ENCODE data around the gene YTHDF1. TPM values are rescaled to one million over a fixed set of nuclear protein-coding genes. Genes with fewer than 3 reads are reported as not detected.

Gene YTHDF1
- total RNA-seq, 1 donor from 2014 or later, result 20.4 TPM

GRCh38 chr20:63218701-63219446 lies 2.9 kb upstream of the YTHDF1 start:
- TF ChIP-seq CTCF (conservative IDR thresholded peaks at IDR 0.05; ENCODE audit: low read depth, low read length), result no peak
- no peak overlapping the region for H3K4me3 ChIP-seq (ENCODE audit: low read depth, low read length)
- no peak for DNase-seq (ENCODE audit: low read depth)

DNA sequence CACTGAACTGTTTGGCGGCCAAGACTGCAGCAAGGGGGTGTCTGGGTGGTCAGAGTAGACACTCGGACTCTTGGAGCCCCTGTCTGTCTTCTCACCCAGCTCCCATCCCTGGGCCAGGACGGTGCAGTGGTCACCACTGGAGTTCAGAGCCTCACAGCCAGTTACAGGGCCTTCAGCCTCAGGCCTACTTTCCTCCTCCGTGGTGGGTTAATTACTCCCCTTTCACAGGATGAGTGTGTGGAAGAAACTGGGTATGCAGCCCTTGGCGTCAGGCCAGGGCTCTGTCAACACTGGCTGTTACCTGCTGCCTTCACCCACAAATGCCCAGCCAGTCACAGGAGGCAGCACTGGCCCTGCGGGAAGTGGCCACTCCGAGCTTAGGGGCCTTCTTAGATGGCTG lies 1.8 kb upstream of the YTHDF1 start:
- no peak for TF ChIP-seq CTCF (conservative IDR thresholded peaks at IDR 0.05; ENCODE audit: low read depth, low read length)
- no peak for DNase-seq (ENCODE audit: low read depth)
- H3K4me3 ChIP-seq (ENCODE audit: low read depth, low read length), result no peak overlapping the region

DNA sequence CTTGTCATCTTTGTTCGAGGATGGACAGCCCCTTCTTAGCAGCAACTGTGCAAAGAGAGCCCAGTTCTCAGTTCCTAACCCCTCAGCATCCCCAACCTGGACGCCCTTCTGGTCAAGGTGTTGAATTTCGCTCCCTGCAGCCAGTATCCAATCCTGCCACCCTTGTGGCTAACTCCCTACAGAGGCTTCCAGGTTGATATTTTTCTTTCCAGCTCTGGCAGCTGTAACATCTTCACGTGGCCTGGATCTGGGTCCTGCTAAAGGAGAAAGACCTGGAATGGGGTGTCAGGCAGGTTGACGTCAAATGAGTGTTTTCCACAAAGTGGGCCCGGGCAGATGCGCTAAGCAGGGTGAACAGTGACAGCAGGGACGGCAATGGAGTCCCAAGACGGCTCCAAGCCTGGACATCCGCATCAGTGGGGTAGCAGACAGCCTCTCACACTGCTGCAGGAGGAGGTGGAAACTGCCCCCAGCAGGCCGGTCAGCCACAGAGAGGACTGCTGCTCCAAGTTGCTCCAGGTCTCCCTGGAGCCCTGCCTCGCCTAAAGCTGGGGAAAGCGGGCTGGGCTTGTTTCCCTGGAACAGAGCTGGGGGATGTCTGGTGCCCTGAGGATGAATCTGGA lies 1.0 kb upstream of the YTHDF1 start:
- no peak for TF ChIP-seq CTCF (conservative IDR thresholded peaks at IDR 0.05; ENCODE audit: low read depth, low read length)
- DNase-seq (ENCODE audit: low read depth), result no peak
- peak overlapping the region; percentile 90 for H3K4me3 ChIP-seq (ENCODE audit: low read depth, low read length)

DNA sequence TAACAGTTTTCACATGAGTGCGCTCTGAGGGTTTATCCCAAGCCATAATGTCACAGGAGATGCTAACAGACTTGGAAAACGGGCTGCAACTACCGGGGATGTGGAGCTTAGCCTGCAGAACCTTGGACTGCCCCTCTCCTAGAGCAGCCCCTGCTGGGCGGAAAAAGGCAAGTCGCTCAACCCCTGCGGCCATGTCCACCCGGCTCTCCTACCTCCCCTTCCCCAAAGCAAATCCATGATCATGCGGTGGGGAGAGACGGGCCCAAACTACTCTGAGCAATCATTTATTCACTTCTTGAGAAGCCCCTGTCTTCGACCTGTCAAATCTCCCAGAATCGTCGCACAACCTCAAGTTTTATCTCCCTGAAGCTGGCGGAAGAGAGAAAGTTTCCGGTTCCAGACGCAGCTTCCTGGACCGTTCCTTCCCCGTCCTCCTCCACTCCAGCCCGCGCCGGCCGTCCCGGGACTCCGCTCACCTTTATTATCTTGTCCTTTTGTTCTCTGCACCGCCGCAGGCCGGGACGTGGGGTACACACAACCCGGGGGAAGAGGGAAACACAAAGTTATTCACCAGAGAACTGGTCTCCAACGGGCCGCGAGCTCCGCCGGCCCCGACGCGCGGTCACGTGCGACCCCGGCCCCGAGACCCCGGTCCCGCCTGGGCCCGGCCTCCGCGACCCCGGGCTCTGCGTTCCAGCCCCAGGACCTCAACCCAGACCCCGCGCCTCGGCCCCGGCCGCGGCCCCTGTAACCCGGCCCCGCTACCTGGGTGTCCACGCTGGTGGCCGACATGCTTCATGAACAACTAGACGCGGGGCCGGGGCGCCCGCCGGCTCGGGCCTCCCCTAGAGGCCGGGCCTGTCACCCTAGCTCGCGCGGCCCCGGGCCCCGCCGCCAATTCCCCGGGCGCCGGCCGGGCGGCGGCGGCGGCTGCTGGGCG lies 560 bp downstream of the YTHDF1 start:
- TF ChIP-seq CTCF (conservative IDR thresholded peaks at IDR 0.05; ENCODE audit: low read depth, low read length), result peak; percentile 84
- no peak for DNase-seq (ENCODE audit: low read depth)

DNA sequence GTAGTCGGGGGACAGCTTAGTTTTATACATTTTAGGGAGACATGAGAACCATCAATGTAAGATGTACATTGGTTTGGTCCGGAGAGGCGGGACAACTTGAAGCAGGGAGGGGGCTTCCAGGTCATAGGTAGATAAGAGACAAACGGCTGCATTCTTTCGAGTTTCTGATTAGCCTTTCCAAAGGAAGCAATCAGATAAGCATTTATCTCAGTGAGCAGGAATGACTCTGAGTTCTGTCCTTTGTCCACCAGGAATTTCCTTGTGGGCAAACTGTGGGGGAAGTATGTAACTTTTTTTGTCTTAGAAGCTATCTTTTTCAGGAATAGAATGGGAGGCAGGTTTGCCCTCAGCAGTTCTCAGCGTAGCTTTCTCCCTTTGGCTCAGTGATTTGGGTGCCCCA lies 1.4 kb downstream of the YTHDF1 start:
- no peak for TF ChIP-seq CTCF (conservative IDR thresholded peaks at IDR 0.05; ENCODE audit: low read depth, low read length)

More for the DNA sequence above, 560 bp downstream of the YTHDF1 start:
- peak overlapping the region; percentile 90 for H3K4me3 ChIP-seq (ENCODE audit: low read depth, low read length)

DNA sequence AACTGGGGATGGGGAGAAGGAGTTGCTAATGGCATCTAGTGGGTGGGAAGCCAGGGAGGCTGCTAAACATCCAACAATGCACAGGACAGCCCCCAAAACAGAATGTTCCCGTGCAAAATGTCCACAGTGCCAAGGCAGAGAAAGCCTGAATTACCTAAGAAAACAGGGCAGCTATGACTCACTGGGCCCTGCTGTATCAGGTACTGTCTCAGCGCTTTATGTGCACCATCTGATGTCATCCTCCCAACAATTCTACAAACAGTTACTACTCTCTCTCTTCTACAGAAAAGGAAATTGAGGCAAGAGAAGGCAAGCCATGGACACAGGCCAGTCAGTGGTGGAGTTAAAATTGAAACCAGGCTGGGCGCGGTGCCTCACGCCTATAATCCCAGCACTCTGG lies 3.1 kb downstream of the YTHDF1 start:
- TF ChIP-seq CTCF (conservative IDR thresholded peaks at IDR 0.05; ENCODE audit: low read depth, low read length), result no peak
- no peak overlapping the region for H3K4me3 ChIP-seq (ENCODE audit: low read depth, low read length)
- DNase-seq (ENCODE audit: low read depth), result no peak

More for the DNA sequence above, 1.4 kb downstream of the YTHDF1 start:
- H3K4me3 ChIP-seq (ENCODE audit: low read depth, low read length), result peak overlapping the region; percentile 90
- no peak for DNase-seq (ENCODE audit: low read depth)

Measured in epithelial cell of proximal tubule (primary cell).